Activated CD8-positive, alpha-beta memory T cell treated with anti-CD3 and anti-CD28 coated beads, Interleukin-2, amount 50 U/mL, for 1 hour (primary cell): ENCODE measurements around the gene ZNF708.
"Not testable (repeated sequence)": the region's sequence is repeated elsewhere in the genome, so short reads cannot be mapped to it uniquely, and the experiment has no call there.

Experiments
- DNase-seq: peaks from one replicate; pipeline ENCODE4 v3.0.0-alpha.2; 2020; ENCODE audit errors: extremely low read depth

The ZNF708 gene

GRCh38 chr19:21260164-21260847, 68.9 kb downstream of the ZNF708 start:
- no peak for DNase-seq

DNA sequence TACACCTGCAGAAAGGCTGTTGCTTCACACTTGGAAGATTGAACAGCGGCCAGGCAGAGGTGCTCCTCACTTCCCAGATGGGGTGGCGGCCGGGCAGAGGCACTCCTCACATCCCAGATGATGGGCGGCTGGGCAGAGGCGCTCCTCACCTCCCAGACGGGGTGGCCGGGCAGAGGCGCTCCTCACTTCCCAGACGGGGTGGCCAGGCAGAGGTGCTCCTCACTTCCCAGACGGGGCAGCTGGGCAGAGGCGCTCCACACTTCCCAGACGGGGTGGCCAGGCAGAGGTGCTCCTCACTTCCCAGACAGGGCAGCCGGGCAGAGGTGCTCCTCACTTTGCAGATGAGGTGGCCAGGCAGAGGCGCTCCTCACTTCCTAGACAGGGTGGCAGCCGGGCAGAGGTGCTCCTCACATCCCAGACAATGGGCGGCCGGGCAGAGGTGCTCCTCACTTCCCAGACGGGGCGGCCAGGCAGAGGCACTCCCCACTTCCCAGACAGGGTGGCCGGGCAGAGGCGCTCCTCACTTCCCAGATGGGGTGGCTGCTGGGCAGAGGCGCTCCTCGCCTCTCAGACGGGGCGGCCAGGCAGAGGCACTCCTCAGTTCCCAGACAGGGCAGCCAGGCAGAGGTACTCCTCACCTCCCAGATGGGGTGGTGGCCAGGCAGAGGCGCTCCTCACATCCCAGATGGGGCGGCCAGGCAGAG, 69.6 kb downstream of the ZNF708 start:
- DNase-seq = not testable (repeated sequence)

DNA sequence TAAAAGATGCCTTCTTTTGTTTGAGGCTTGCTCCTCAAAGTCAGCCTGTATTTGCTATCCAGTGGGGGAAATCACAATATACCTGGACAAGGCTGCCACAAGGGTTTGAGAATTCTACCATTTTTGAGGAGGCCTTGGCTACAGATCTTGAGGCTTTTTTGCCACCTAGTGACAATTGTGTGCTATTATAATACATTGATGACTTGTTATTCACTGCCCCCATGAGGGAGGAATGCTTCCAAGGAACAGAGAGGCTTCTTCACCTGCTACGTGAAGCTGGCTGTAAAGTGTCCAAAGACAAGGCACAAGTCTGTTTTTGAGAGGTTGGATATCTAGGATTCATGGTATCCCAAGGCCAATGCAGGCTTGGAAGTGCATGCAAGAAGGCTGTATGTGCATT, 72.5 kb downstream of the ZNF708 start:
- DNase-seq = no peak
